Body of pancreas (tissue), 4 donors: ENCODE results near the gene TSNAX. TPM values are rescaled to one million over a fixed set of nuclear protein-coding genes. Genes with fewer than 3 reads are reported as not detected.
"Not testable (repeated sequence)": the region's sequence is repeated elsewhere in the genome, so short reads cannot be mapped to it uniquely, and the experiment has no call there.

ENCODE experiments used
- ATAC-seq: fragments of 150-250 bp; one replicate; pipeline ENCODE4 v1.9.1; 2016
- DNase-seq, 4 donors: peaks; one replicate each; pipeline ENCODE4 v3.0.0-alpha.2; 2019
- H3K27ac ChIP-seq, 4 donors: fragments of 200-600 bp; sonication (generic); 1 replicate in 3 of 4; 2 replicates in 1 of 4; pipeline versions ENCODE4 v1.5.1 to v1.6.1; 2016 to 2019; ENCODE audit warnings: mild to moderate bottlenecking in 1 of 4, mixed read lengths in 1 of 4, moderate library complexity in 1 of 4
- H3K27me3 ChIP-seq, 2 donors: fragments of 200-600 bp; sonication (generic); one replicate each; pipeline ENCODE4 v1.6.0; 2016; ENCODE audit warnings: mild to moderate bottlenecking in 1 of 2
- H3K36me3 ChIP-seq, 2 donors: fragments of 200-600 bp; sonication (generic); replicated peaks in 1 of 2; 2 replicates each; pipeline ENCODE4 v1.5.1; 2016; ENCODE audit warnings: low read depth in 2 of 2; ENCODE audit not compliant: insufficient read depth in 1 of 2
- H3K4me1 ChIP-seq: fragments of 200-600 bp; sonication (generic); one replicate; pipeline ENCODE4 v1.6.0; 2016
- H3K4me3 ChIP-seq, 2 donors: fragments of 200-600 bp; sonication (generic); 1 replicate in 1 of 2; 2 replicates in 1 of 2; pipeline ENCODE4 v1.5.1; 2016 to 2019
- H3K9me3 ChIP-seq, 3 donors: fragments of 200-600 bp; sonication (generic); 1 replicate in 2 of 3; 2 replicates in 1 of 3; pipeline ENCODE4 v1.5.1; 2016
- CTCF ChIP-seq, 7 experiments: fragments of 450-650 bp in 4 of 7; fragments of 200-600 bp in 3 of 7; sonication (generic) in 3 of 7; IDR thresholded peaks; one replicate each; pipeline ENCODE4 v1.5.1; 2016 to 2019; ENCODE audit warnings: antibody characterized with exemption in 7 of 7
- POLR2A ChIP-seq, 3 donors: fragments of 450-650 bp; IDR thresholded peaks; one replicate each; pipeline ENCODE4 v1.6.1; 2016; ENCODE audit warnings: antibody characterized with exemption in 3 of 3, mild to moderate bottlenecking in 2 of 3
- WGBS, 2 donors: methylation state at CpG; one replicate each; pipeline ENCODE4 v1.1.5; 2017; 5-methylcytosine and 5-hydroxymethylcytosine counted together
- intact Hi-C: fragments of 100-400 bp; cut with DNase I; formaldehyde crosslinking; loops from one replicate; pipeline ENCODE4 v1.15.1; 2023
- total RNA-seq, 2 donors: library from RNA; depleted of rRNA; stranded (reverse); fragments of >200 nt; gene quantifications; one replicate each; pipeline ENCODE4 v1.1.0, GENCODE V29; 2016

TSNAX gene
- total RNA-seq, 2 donors from 2014 or later, result 4.0 to 11.9 TPM

DNA sequence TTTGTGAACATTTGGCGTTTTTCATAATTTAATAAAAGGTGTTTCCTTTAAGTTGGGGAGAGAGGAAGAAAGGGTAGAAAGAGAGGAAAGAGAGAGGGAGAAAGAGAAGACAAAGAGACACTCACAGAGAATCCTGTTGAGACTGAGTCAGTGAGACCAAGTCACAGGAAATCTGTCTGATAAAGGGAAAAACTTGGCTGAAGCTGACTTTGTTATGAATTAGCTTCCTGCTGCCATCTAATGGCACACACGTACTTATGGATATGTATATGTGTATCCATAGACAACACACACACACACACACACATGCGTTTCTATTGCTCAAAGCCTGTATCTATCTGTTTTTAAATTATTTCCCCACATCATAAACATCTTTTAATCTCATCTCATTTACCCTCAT lies 55.6 kb downstream of the TSNAX start:
- Histone ChIP-seq H3K36me3 (no peaks in the 10 kb centered on the region), H3K27ac (no peak overlapping the region), H3K9me3 (no peaks in the 10 kb centered on the region), H3K27me3 (no peaks in the 10 kb centered on the region), H3K4me3 (no peak overlapping the region), H3K4me1 (no peaks in the 10 kb centered on the region)
- ATAC-seq (no peak), DNase-seq (peak in 1 of 4 donors; percentile 8)
- WGBS, 2 donors, result 42 to 45% methylated on average over 3 of the region's 3 CpGs
- TF ChIP-seq CTCF (IDR thresholded peaks at IDR 0.05) (peak in 3 of 7 experiments; percentile 14 to 27 (median 17)), POLR2A (IDR thresholded peaks at IDR 0.05) (no peak)
- intact Hi-C loops, result no loop called here

- intact Hi-C loops, result loop anchor here (5.0 kb wide), 1 partner anchor 228 kb away; no protein-coding TSS in a partner anchor
- 67 to 88% methylated on average over 4 to 5 of the region's 5 CpGs for WGBS, 2 donors
- no peaks in the 10 kb centered on the region for H3K27me3 ChIP-seq
- no peaks in the 10 kb centered on the region for H3K36me3 ChIP-seq
- no peak overlapping the region for H3K27ac ChIP-seq
- H3K4me1 ChIP-seq, result no peaks in the 10 kb centered on the region
- TF ChIP-seq CTCF (IDR thresholded peaks at IDR 0.05) (no peak), POLR2A (IDR thresholded peaks at IDR 0.05) (no peak)
- ATAC-seq (no peak), DNase-seq (no peak)
- no peaks in the 10 kb centered on the region for H3K9me3 ChIP-seq
- H3K4me3 ChIP-seq, result no peak overlapping the region
These were observed 56.5 kb downstream of the TSNAX start for GRCh38 chr1:231584921-231585320.

DNA sequence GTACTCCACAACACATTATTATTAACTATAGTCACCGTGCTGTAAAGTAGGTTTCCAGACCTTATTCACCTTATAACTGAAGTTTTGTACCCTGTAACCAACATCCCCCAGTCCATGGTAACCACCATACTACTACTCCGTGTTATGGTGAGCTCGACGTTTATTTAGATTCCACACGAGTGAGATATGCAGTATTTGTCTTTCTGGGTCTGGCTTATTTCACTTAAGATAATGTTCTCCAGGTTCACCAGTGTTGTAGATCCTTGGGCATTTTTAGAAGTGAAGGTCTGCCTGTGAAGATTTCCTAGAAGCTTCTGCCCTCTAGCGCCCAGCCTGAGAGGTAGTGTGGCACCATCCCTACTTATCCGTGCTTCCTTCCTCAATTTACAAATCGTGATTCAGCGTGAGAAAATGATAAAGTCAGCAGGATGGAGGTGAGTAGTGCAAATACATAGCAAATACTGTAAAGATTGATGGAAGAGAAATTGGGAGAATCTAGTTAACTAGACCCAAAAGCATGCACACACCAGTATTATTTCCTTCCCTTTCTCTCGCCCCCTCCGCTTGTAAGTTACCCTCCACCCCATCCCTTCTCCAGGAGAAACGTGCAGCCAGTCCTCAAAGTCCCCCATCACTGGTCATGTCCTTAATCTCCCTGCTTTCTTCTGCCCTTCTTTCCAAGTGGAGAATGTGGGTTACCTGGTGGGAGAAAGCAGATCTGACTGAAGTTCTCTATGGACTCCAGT lies 62.2 kb downstream of the TSNAX start:
- peak; percentile 77 for ATAC-seq
- H3K27ac ChIP-seq, result no peak overlapping the region
- no peaks in the 10 kb centered on the region for H3K9me3 ChIP-seq
- no peaks in the 10 kb centered on the region for H3K27me3 ChIP-seq
- no peaks in the 10 kb centered on the region for H3K4me1 ChIP-seq
- WGBS, 2 donors, result 20 to 21% methylated on average over 12 of the region's 12 CpGs
- no peak overlapping the region for H3K4me3 ChIP-seq
- TF ChIP-seq CTCF (IDR thresholded peaks at IDR 0.05), result peak; percentile 55 to 75 (median 68)
- TF ChIP-seq POLR2A (IDR thresholded peaks at IDR 0.05), result no peak
- DNase-seq, result peak; percentile 50 to 66 (median 58)
- intact Hi-C loops, result no loop called here
- no peaks in the 10 kb centered on the region for H3K36me3 ChIP-seq

DNA sequence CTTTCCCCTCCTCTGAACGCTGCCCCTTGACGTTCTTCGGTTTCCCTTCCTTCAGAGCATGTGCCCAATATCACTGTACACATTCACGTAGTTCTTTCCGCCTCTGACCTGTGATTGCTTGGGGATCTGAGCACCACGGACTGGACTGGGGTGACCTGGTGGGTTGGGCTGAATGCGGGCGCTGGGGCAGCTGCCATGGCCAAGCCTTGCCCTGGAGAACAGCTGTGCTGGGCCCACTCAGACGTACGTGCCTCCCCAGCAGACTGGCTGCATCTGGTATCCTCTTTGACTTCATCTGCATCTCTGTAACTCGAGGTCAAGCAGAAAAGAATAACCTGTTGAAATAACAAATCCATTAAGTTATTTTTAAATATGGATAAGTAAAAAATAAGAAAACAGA lies 63.0 kb downstream of the TSNAX start:
- no peaks in the 10 kb centered on the region for H3K27me3 ChIP-seq
- no peaks in the 10 kb centered on the region for H3K9me3 ChIP-seq
- 71 to 72% methylated on average over 11 of the region's 11 CpGs for WGBS, 2 donors
- H3K4me3 ChIP-seq, result no peak overlapping the region
- H3K4me1 ChIP-seq, result no peaks in the 10 kb centered on the region
- ATAC-seq, result no peak
- TF ChIP-seq POLR2A (IDR thresholded peaks at IDR 0.05) (no peak), CTCF (IDR thresholded peaks at IDR 0.05) (no peak)
- no peaks in the 10 kb centered on the region for H3K36me3 ChIP-seq
- H3K27ac ChIP-seq, result no peak overlapping the region
- no peak for DNase-seq
- intact Hi-C loops, result no loop called here

DNA sequence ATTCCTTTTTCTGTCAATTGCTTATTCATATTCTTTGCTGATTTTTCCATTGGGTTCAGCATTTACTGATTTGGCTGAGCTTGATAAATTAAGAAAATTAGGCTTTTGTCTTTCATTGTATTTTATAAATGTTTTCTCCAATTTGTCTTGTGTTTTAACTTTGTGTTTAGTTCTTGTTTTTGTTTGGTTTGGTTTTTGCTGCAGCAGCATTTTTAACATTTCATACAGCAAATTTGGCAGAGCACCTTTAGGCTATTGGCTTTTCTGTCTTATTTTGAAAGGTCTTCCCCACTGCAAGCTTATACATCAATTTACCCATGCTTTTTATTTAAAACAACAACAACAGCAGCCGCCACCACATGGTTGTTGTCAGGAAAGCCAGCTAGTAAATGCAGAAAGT lies 64.3 kb downstream of the TSNAX start:
- ATAC-seq, result no peak
- intact Hi-C loops, result no loop called here

GRCh38 chr1:231593264-231593663 lies 64.8 kb downstream of the TSNAX start:
- H3K4me1 ChIP-seq, H3K9me3 ChIP-seq, DNase-seq, H3K27me3 ChIP-seq, H3K36me3 ChIP-seq, H3K27ac ChIP-seq, ATAC-seq, H3K4me3 ChIP-seq, intact Hi-C loops: not testable (repeated sequence)
- 76 to 83% methylated on average over 1 of the region's 1 CpG for WGBS, 2 donors

More for the DNA sequence above, 64.3 kb downstream of the TSNAX start:
- Histone ChIP-seq H3K4me3 (no peak overlapping the region), H3K27ac (no peak overlapping the region), H3K36me3 (no peaks in the 10 kb centered on the region), H3K9me3 (no peaks in the 10 kb centered on the region), H3K27me3 (no peaks in the 10 kb centered on the region), H3K4me1 (no peaks in the 10 kb centered on the region)
- no peak for TF ChIP-seq CTCF (IDR thresholded peaks at IDR 0.05)
- no peak for TF ChIP-seq POLR2A (IDR thresholded peaks at IDR 0.05)
- 52 to 96% methylated on average over 1 of the region's 1 CpG for WGBS, 2 donors
- DNase-seq, result no peak
